HG02678 (cell line): ENCODE data around the gene CCDC92.

Experiments used
- ATAC-seq: cut with Tn5 transposase; IDR thresholded peaks from one replicate; pipeline ENCODE4 v1.9.1; 2021; ENCODE audit warnings: mild to moderate bottlenecking, moderate library complexity; ENCODE audit not compliant: unreplicated experiment

CCDC92 gene, protein sequence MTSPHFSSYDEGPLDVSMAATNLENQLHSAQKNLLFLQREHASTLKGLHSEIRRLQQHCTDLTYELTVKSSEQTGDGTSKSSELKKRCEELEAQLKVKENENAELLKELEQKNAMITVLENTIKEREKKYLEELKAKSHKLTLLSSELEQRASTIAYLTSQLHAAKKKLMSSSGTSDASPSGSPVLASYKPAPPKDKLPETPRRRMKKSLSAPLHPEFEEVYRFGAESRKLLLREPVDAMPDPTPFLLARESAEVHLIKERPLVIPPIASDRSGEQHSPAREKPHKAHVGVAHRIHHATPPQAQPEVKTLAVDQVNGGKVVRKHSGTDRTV

DNA sequence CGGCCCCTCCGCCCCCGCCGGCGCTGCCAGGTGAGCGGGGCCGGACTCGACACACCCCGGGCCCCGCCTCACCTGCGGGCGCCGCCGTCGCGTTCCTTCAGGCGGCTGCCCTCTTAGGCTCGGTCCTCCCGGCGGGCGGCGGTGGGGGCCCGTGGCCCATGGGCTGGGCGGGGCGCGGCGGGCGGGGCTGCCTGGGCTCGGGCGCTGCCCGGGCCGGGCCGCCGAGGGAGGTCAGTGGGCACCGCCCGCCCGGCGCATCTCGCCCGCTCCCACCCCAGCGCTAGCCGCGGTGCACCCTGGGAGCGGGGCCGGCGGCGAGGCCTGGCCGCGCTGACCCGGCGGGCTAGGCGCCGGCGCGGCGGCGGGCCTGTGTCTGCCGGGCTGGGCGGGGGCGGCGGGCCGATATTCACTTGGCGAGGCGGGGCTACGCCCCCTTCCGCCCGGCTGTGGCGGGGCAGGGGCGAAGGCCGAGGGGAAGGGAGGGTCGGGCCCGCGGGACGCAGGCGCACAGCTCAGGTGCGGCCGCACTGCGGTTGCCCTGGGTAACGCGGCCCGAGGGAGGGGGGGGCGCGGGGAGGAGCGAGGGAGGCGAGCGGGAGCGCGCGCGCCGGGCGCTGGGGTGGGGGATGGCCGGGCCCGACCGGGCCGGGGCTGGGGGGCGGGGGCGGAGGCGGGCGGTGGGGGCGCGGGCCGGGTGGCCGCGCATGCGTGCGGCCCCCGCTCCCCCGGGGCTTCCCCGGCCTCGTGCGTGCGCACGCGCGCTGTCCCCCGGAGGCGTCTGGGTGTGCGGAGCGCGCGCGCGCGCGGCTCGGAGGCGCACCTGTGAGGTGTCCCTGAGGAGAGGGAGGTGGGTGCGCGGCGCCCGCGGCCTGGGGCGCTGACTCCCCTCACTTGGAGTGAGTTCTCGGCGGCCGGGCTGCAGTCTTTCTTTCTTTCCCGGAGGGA, at the start of gene CCDC92, which contains the start of gene ZNF664:
Gene CCDC92 (minus strand): TSS at position 375 of the 945 bp plus-strand sequence. CDS start 28,526 bp downstream, outside the sequence.
Gene ZNF664 (plus strand): TSS at position 759 of the 945 bp plus-strand sequence. CDS start 38,930 bp downstream, outside the sequence.
- peak; percentile 81 for ATAC-seq

DNA sequence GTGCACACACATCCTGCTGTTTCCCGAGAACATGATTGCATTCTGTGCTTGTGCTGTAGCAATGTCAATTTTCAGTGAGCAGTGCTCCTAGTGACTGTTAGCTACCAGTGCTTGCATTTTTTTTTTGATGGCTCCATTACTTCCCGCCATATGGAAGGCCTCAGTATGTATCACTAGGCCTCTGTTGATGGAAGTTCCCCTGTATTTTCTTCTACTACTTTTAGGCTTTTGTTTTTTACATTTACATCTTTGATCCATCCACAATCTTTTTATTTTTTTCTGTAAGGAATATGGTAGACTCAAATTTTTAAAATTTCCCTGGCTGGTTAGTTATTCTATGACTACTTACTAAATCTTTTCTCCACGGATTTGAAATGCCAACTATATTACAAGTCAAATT, 49.5 kb upstream of the CCDC92 start:
- ATAC-seq = no peak

GRCh38 chr12:124021007-124021406, 48.4 kb upstream of the CCDC92 start:
- ATAC-seq = no peak

DNA sequence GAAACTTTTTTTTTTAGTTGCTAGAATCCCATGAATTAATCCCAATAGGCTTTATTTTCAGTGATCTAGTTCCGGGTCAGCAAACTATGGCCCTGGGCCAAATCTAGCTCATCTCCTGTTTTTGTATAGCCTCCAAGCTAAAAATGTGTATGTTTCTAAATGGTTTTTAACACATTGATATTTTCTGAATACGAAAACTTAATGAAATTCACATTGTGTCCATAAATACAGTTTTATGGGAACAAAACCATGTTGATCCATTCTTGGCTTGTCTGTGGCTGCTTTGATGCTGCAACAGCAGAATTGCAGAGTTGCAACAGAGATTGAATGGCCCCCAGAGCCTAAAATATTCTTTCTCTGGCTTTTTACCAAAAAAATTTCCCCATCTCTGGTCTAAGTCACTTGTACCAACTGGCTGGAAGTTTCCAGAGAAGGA, 47.9 kb upstream of the CCDC92 start:
- no peak for ATAC-seq

- no peak for ATAC-seq
Observed at GRCh38 chr12:124019115-124019514, 46.5 kb upstream of the CCDC92 start.

- no peak for ATAC-seq
Observed at GRCh38 chr12:124018539-124018938, 45.9 kb upstream of the CCDC92 start.

DNA sequence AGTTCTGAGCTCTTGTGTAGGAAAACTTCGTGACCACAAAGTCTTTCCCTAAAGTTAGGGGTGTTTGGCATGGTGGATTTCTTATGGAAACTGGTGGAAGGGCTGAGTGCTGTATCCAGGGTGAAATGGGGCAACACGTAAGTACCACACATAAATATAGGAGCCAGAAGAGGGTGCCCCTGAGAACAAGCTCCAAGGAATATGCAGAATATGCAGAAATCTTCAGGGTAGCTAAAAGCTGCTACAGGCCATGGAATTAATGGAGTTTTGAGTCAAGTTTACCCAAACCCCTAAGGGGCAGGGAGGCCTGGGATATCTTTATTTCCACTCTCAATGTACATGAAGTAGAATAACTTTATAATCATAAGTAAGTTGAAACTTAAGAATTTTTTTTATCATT, 44.4 kb upstream of the CCDC92 start:
- no peak for ATAC-seq

- ATAC-seq = no peak
Observed at GRCh38 chr12:124015494-124016461, 43.1 kb upstream of the CCDC92 start.

DNA sequence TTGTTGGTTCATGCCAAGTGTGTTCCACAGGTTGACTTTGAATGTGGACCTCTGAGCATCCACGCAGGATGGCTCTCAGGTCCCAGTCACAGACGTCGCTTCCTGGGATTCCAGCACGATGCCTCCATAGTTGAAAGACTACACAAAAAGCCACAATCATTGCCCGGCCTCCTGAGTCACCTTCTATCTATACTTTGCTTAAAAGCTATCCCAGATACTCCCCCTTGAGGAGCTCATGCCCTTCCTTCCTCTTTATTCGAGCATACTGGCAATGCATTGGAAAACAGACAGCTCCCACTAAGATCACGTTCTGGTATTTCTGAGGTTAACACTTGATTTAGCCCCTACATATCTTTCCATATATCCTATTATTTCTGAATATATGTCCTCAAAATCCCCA, 40.4 kb upstream of the CCDC92 start:
- no peak for ATAC-seq

- no peak for ATAC-seq
Observed at GRCh38 chr12:124011435-124012115, 38.9 kb upstream of the CCDC92 start.

DNA sequence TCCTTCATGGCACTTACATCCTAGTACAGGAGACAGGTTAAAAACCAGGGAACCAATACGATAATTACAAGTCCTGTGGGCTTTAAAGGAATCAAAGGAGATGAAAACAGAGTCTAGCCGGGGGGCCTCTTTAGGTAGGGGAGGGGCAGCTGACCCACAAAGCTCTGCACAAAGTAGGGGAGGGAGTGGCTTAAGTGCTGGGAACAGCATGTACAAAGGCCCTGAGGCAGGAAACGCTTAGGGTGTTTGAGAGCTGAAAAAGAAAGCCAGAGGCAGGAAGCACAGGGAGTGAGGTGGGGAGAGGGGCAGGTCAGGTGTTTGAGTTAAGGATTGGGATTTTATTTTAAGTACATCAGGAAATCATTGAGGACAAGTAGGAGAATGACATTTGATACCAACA, 38.1 kb upstream of the CCDC92 start:
- ATAC-seq = no peak

DNA sequence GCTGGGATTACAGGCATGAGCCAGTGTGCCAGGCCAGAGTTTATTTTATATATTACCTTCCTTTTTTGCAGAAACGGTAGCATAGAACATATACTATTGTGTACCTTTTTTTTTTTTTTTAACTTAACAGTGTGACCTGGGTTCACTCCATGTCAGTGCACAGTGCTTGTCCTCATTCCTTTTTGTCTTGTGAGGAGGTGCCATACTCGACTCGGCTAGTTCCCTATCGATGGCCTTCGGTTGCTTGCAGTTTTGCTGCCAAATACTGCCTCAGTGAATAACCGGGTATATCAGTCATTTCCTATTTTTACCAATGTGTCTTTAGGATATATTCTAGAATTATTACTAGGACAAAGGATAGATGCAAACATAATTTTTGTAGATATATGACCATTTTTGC, 37.1 kb upstream of the CCDC92 start:
- ATAC-seq = no peak

DNA sequence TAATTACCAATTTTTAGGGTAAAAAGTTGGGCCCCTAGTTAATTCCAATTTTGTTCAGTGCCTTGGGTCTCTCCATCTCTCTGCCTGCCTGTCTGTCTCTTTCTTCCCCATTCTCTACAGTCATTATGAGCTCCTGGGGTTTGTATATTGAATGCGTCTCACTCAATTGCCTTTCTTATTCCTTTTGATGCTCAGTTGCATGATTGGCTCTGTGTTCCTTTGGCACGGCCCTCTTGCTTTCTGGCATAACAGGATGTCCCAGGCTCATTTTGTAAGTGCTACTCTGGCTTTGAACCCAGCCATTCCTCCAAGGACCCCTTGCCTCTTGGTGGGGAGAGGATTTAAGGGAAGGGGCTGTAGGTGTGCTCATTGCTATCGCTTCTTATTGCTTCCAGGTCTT, 36.0 kb upstream of the CCDC92 start:
- no peak for ATAC-seq

DNA sequence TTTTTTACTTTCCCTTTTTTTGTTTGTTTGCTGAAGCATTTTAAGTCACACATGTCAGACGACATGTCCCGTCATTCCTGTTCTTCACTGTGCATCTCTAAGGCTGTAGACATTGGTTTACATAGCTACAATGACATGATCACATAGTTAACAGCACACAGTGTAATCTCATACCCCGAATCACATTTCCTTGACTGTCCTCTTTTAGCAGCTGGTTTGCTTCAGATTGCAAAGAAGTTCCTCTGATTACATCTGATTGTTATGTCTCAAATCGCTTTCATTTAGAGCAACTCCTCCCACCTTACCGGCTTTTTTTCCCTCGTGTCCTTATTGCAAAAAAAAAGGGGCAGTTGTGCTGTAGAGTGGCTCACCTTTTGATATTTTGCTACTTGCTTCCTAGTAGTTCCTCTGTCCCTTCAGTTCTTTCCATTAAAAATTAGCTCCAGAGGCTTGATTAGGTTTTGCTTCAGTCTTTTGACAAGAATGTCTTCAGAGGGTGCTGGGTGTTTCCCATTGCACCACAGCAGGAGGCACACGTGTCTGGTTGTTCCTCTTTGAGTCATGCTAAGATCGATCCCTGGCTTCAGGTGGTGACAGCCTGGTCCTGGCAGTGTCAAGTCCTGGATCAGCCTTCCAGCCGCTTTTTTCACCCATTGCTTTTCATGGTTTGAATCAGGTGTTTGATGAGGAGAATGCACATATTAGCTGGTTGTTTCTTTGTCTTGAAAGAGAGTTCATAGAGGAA, 35.4 kb upstream of the CCDC92 start:
- no peak for ATAC-seq

- ATAC-seq = no peak
Observed at GRCh38 chr12:124006846-124007713, 34.4 kb upstream of the CCDC92 start.

DNA sequence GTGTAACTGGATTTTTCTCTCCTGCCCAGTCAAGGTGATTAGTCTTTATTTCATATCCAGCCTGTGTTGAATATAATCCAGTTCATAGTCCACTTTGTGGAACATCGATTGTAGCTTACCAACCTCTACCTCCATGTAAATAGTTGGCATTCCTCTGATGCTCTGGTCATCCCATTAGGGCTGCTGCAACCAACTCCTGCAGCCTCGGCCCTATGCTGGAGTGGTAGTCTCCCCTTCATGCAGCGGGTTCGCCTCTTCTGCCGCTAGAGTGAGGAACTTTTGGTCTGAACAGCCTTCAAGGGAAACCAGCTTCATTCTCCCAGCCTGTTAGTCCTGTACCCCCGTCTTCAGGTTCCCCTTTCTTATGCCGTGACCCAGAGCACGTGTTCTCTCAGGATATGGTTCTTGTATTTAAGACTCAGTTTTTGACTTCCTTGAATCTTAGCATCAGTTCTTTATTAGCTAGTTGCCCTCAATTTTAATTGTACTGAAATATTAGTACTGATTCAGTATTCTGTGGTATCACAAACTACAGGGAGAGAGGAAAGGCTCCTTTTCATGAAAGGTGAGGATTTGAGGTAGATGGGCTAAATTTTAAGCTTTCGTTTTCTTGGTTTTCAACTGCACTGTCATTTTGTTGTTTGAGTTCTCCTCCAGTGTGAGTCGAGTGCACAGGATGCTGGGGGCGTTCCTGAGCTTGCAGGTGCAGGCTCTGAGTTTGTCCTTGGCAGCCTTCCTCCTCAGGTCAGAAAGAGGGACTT, 33.6 kb upstream of the CCDC92 start:
- ATAC-seq = peak; percentile 68

DNA sequence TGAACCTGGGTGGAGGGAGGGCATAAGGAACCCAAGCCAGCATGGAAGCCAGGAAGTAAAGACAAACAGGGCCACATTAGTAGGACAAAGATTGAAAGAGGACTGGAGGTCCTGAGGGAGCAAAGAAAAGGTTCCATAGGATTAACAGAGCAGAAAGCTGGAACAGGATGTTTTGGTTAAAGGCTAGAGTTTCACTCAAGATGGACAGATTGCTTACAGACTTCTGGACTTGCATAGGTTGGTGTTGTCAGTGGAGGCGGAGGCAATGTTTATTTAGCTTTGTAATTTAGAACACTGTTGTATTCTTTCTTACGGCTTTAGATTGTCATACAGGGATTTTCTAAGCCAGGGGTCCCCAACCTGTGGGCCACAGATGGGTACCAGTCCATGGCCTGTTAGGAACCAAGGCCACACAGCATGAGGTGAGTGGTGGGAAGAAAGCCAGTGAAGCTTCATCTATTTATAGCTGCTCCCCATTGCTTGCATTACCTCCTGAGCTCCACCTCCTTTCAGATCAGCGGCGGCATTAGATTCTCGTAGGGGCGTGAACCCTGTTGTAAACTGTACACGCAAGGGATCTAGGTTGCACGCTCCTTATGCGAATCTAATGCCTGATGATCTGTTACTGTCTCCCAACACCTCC, 31.7 kb upstream of the CCDC92 start:
- no peak for ATAC-seq
